Activated CD4-positive, alpha-beta T cell treated with anti-CD3 and anti-CD28 coated beads, Interleukin-10, Interleukin-2, amounts not matched to agents 100 ng/mL and 50 ng/mL, durations not matched to agents 16 hours and 8 hours (primary cell): ENCODE data around the gene DAPK3.
"Not testable (repeated sequence)": the region's sequence is repeated elsewhere in the genome, so short reads cannot be mapped to it uniquely, and the experiment has no call there.

Experiments
- DNase-seq: peaks from one replicate; pipeline ENCODE4 v3.0.0-alpha.2; 2020

Gene DAPK3

DNA sequence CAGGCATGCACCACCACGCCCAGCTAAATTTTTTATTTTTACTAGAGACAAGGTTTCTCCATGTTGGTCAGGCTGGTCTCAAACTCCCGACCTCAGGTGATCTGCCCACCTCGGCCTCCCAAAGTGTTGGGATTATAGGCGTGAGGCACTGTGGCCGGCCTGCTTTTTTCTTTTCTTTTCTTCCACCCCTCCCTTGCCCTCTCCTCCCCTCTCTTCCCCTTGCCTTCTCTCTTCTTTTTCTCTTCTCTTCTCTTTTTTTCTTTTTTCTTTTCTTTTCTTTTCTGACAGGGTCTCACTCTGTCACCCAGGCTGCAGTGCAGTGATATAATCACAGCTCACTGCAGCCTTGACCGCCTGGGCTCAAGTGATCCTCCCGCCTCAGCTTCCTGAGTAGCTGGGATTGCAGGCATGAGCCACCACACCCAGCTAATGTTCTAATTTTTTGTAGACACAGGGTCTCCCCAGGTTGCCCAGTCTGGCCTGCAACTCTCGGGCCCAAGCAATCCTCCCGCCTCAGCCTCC lies 18.1 kb downstream of the DAPK3 start:
- DNase-seq = not testable (repeated sequence)

DNA sequence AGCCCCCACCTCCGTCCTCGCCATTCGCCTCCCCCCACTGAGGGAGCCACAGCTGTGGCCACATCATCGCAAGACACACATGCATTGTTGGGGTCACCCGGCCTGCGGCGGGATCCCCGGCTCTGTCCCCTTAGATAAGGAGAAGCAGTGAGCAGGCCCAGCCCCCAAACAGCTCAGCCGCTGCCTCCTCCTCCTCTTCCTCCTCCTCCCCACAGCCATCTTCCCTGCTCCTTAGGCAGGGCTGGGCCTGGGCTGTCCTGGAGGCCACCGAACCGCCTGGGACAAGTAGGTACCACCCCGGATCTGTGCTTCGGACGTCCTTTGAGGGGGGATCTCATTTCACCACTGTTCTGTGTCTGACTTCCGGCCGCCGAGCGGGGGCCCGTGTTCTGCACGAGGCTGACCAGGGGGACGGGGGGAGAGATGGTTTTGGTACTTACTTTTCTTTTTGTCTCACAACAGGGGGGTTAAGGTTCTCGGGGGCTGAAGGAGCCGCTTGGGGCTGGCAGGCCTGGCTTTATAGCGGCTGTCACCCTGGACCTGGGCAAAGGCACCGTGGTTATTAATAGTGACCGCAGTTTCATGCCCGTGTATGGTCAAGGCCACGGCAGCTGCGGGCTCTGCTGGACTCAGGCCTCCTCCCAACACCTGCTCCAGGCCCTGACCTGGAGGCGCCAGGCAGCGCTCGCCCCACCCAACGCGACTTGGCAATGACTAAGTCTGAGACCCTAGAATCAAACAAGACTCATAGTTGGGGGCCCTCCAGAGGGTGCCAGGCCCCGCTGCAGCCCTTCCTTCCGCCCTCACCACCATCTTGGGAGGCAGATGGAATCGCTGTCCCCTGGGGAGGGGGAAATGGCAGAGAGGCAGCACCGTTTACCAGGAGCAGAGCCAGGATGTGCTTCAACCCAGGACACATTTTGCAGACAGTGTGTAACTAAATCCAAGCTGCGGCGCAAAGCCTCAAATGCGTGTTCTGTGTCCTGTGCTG lies 19.7 kb downstream of the DAPK3 start:
- no peak for DNase-seq

DNA sequence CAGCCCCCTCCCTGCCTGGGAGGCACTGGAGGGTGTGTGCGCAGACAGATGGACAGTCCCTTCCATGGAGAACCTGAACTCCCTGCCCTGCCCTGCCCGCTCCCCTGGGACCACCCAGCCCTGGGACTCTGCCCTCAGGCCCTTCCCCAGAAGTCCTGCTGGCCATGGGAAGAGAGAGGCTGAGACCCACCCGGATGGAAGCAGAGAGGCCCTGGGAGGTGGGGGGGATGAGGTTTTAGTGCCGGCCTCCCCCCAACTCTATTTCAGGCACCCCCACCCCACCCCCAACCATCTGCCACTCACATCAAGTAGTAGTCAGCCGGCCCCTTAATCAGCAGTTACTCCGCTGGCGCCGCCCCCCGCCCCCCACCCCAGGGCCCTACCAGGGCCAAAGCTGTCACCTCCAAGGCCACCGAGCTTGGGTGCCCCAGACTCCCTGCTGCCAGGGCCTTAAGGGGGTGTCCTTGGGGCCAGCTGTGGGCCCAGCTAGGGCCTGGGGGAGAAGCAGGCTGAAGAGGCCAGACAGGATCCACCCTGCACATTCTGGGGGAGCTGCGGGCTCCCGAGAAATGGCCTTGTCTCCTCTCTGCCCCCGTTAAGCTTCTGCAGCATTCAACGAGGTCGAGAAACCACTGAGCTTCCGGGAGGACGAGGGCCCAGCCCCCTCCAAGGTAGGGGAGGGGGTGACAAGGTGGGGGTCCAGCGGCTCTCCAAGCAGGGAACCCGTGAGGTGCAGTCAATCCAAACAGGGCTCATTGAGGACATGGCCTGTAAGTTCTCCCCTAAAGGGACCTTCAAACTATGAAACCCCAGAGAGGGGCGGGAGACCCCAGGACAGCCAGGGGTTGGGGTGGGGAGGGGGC lies 20.7 kb downstream of the DAPK3 start:
- no peak for DNase-seq

DNA sequence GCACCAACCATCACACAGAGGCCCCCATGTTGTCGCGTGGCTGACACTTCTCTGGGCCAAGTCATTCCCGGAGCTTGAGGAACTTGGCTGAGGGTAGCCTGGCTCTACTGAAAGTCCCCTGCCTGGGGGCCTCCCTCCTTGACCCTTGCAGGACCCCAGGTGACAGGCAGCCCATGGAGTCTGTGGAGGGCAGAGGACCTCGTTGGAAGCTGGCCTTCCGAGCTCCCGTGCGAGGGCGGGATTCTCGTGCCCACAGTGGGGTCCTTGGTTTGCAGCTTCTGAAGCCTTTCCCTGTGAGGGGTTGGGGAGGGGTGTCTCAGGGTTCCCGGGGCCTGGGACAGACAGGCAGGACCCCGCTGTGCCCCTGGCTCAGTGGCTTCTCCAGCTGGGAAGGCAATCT lies 21.6 kb downstream of the DAPK3 start:
- DNase-seq = no peak

DNA sequence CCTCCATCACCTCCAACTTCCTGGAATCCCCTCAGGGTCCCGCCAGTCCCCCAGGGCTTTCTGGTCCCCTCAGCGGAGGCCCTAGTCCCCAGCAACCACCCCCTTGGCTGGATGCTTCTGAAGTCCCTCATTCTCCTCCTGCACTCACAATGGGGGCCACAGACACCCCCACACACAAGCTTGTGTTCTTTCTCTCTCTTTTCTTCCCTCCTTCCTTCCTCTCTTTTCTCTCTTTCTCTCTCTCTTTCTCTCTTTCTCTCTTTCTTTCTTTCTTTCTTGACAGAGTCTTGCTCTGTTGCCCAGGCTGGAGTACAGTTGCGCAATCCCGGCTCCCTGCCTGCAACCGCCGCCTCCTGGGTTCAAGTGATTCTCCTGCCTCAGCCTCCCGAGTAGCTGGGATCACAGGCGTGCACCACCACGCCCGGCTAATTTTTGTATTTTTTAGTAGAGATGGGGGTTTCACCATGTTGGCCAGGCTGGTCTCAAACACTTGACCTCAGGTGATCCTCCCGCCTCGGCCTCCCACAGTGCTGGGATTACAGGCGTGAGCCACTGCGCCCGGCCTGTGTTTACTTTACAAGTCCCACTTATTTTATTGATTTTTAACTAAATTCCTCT lies 23.5 kb downstream of the DAPK3 start:
- not testable (repeated sequence) for DNase-seq

DNA sequence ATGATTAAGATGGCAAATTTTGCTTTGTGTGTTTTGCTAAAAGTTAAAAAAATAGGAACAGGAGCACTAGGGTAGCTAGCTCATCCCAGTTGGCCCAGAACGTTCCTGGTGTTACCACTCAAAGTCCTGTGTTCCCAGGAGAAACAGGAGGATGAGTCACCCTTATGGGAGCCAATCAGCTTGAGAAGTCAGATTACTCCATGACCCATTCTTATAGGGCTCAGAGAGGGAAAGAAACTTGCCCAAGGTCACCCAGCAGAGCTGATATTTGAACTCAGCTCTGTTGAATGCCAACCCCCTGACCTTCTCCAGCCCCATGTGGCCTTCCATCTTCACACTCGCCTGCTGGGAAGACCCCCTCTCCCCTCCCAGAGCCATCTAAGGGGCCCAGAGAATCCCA lies 25.1 kb downstream of the DAPK3 start:
- no peak for DNase-seq

DNA sequence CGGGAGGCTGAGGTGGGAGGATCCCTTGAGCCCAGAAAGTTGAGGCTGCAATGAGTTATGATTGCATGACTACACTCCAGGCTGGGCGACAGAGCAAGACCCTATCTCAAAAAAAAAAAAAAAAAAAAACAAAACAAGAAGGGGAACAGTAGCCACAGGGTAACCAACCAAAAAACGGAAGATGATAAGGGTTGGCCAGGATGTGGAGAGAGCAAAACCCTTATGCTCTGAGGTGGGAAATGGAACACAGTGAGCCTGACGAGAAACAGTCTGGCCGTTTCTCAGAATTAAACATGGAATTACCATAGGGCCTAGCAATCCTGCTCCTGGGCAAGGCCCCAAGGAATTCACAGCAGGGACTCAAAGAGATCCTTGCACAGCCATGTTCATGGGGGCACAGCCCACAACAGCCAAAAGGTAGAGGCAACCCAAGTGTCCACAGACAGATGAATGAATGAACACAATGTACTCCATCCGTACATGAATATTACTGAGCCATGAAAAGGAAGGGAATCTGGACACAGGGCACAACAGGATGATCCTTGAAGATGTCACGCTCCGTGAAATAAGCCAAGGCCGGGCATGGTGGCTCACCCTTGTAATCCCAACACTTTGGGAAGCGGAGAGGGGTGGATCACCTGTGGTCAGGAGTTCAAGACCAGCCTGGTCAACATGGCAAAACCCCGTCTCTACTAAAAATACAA lies 26.7 kb downstream of the DAPK3 start:
- no peak for DNase-seq

DNA sequence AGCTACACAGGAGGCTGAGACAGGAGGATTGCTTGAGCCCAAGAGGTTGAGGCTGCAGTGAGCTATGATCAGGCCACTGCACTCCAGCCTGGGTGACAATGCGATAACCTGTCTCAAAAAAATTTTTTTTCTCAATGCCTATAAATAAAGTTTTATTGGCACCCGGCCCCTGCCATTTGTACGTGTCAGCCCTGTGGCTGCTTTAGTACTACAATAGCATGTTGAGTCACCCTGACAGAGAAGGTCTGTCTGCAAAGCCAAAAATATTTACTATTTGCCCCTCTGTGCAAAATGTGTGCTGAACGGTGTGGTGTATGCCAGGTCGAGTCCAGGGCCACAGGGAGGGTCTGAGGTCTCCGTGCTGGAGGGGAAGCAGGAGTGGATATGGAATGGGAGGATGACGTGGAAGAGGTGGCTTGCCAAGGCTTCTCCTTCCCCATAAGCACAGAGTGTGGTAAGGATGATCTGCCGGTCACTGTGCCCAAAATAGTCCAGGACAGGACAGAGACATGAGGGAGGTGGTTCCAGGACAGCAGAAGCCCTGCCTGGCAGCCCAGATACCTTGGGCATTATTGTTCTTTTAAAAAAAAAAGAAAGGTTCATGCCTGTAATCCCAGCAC lies 28.0 kb downstream of the DAPK3 start:
- DNase-seq = no peak

DNA sequence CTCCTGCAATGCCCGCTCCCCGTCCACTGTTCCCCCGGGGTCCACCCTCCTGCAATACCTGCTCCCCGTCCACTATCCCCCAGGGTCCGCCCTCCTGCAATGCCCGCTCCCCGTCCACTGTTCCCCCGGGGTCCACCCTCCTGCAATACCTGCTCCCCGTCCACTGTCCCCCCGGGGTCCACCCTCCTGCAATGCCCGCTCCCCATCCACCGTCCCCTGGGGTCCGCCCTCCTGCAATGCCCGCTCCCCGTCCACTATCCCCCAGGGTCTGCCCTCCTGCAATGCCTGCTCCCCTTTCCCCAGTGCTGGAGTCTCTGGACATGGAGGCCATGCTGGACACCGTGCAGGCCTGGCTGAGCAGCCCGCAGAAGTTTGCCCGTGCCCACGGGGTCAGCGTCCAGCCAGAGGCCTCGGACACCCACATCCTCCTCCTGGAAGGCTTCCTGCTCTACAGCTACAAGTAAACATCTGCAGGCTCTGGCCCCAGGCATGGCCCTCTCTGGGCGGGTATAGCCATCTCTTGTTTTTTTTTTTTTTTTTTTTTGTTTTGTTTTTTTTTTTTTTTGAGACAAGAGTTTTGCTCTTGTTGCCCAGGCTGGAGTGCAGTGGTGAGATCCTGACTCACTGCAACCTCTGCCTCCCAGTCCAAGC lies 32.5 kb downstream of the DAPK3 start:
- DNase-seq = not testable (repeated sequence)

DNA sequence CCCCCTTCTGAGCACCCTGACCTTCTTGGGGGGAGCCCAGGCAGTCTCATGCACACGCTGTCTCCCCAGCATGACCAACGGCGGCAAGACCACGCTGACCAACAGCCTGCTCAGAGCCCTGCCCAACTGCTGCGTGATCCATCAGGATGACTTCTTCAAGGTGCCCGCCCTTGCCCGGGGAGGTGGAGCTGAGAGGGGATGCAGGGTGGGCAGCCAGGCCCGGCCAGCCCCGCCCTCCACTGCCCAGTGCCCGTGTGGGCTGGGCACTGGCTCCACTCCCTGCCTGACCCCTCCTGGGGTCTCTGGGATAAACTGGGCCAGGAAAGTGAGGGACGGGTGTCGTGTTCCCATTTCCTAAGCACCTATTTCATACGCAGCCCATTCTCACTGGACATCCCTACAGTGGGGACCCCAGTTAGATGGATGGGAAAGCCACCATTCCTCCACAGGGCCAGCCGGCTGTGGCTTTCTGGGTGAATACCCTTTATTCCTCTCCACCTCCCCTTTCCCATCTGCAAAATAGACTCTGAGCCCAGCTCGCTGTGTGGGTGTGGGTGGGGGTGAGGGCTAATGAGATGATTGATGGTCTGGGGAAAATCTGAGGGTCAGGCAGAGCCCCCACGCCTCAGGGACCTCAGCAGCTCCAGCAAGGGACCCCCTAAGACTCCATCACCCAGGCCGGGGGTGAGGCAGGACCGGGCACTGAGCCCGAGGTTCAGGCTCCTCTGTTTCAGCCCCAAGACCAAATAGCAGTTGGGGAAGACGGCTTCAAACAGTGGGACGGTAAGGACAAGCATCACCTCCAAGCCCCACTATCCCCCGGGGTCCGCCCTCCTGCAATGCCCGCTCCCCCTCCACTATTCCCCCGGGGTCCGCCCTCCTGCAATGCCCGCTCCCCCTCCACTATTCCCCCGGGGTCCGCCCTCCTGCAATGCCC lies 34.1 kb downstream of the DAPK3 start:
- DNase-seq = no peak

DNA sequence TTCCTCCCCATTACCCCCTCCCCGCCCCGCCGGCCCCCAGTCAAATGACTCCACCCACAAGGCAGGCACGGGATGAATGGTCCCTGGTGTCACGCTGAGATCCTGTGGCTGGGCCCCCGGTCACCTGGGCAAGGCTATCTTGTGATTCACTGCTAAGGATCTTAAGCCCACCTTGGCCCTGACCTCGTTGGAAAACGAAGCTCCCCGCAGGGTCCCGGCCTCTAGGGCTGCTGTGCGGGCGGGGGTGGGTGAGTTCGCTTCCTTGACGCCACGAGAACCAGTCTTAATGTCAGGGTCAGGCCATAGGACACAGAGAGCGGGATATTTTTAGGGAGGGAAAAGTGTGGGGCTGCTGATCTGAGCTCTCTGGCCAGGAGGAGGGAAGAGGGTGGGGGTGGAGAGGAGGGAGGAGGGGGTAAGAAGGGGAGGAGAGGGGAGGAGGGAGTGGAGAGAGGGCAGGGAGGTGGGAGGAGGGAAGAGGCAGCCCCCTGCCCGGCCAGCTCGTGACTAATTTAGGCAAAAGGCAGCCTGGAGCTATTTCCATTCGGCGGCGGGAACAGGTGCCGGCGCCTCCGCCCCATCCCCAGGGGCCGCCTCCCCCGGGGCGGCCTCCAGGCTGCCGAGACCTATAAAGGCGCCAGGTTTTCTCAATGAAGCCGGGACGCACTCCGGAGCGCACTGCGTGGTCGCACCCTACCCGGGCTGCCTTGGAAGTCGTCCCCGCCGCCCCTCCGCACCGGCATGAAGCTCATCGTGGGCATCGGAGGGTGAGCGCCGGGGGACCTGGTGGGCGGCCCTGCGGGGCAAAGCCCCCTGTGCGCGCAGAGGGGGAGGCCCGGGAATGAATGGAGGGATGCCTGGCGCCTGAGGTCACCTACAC lies 37.7 kb downstream of the DAPK3 start, which contains the start of gene NMRK2:
NMRK2 (plus strand) TSS at position 139 of the 880 bp plus-strand sequence; CDS start at position 742, 603 bp downstream.
- DNase-seq = no peak

DNA sequence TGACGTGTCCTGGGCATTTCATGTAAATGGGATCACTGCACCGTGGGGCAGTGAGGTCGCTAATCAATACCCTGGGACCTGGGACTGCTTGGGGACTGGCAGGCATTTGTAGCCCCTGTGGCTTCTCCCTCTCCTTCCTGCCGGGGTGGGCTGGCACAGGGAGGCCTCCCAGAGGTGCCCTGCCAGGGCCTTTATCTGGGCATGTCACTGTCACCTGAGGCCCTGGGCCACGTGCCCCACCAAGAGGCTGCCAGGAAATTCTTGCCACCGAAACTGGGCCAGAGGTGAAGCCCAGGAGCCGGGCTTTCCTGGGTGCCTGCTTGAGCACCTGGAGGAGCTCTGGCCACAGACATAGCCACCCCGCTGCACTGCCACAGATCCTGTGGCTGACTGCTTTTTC lies 39.9 kb downstream of the DAPK3 start:
- DNase-seq = no peak

DNA sequence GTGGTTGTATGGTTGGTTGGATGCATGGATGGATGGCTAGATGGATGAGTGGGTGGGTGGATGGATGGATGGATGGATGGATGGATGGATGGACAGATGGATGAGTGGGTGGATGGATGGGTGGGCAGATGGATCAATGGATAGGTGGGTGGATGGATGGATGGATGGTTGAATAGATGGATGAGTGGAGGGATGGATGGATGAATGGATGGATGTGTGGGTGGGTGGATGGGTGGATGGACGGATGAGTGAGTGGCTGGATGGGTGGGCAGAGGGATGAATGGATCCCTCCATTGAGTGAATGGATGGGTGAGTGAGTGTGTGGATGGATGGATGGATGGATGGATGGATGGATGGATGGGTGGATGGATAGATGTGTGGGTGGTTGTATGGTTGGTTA lies 47.0 kb downstream of the DAPK3 start:
- DNase-seq = no peak

DNA sequence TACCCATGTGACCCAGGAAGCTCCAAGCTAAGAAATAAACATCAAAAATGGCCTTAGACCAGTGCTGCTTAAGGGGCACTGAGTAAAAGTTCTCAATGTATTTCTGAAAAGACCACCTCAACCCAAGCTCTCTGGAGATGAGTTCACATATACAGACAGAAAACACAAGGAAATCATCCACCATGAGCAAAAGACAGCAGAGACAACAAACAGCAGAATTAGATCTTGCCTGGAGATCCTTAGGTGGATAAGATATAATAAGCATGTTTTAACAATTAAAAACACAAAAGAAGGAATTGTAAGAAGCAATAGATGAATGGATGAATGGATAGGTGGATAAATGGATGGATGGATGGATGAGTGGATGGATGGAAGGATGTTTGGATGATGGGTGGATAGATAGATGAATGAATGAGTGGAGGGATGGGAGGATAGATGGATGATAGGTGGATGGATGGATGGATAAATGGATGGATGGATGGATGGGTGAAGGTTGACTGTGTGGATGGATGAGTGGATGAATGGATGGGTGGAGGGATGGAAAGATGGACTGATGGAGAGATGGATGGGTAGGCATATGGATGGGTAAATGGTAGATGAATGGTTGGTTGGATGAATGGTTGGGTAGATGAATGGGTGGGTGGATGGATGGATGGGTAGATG lies 47.7 kb downstream of the DAPK3 start:
- DNase-seq = no peak

DNA sequence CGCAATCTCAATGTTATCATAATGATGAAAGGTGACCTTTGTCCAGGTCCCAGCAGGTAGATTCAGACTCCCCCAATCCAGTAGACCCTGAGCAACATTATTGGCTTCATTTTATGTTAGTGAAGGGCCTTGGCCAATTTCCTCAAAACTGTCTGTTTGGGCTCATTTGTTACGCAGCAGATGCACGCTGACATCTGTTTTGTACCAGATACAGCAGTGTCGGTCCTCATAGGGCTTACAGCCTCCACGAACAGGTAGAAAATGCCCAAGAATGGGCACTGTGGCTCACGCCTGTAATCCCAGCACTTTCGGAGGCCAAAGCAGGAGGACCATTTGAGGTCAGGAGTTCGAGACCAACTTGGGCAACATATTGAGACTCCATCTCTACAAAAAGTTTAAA lies 51.1 kb downstream of the DAPK3 start:
- DNase-seq = no peak

DNA sequence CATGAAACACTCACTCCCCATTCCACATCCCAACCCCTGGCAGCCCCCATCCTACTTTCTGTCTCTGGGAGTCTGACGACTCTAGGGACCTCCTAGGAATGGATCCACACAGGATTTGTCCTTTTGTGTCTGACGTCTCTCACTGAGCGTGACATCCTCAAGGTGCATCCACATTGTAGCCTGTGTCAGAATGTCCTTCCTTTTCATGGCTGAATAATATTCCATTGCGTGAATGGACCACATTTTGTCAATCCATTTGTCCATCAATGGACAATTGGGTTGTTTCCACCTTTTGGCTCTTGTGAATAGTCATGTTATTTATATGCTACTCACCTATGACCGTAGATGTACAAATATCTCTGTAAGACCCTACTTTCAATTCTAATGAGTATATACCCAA lies 54.9 kb downstream of the DAPK3 start:
- DNase-seq = no peak

DNA sequence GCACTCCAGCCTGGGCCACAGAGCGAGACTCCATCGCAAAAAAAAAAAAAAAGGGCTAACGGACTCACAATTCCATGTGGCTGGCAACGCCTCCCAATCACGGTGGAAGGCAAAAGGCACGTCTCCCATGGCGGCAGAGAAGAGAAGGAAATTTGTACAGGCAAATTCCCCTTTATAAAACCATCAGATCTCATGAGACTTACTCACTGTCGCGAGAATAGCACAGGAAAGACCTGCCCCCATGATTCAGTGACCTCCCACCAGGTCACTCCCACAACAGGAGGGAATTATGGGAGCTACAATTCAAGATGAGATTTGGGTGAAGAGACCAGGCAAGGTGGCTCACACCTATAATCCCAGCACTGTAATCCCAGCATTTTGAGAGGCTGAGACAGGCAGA lies 56.7 kb downstream of the DAPK3 start:
- no peak for DNase-seq

DNA sequence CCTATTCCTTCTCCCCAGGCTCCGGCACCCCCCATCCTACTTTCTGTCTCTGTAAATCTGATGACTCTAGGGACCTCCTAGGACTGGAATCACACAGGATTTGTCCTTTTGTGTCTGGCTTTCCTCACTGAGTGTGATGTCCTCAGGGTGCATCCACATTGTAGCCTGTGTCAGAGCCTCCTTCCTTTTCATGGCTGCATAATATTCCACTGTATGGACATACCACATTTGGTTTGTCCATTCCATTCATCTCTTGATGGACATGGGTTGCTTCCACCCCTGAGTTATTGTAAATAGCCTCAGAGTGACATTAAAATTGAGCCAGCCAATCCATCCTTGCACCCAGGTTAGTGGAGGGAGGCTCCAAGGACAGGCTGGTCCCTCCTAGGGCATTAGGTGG lies 60.8 kb downstream of the DAPK3 start:
- DNase-seq = no peak
